C4-2B (cell line): Measurements from ENCODE around the gene PPP1R27.
A peak's percentile ranks its signal among the peaks of the same experiment; 100 is the strongest.

Experiments used
- H3K27ac ChIP-seq: fragments of 450-650 bp; 2 replicates; pipeline ENCODE4 v1.5.1; 2017
- ZFX ChIP-seq: fragments of 450-650 bp; IDR thresholded peaks from 2 replicates; pipeline ENCODE4 v1.6.1; 2017
- TF ChIP-seq, protein P1 (sequence below): fragments of 450-650 bp; conservative IDR thresholded peaks from 2 replicates; pipeline ENCODE4 v1.5.1; 2017; ENCODE audit warnings: mild to moderate bottlenecking

The PPP1R27 gene

DNA sequence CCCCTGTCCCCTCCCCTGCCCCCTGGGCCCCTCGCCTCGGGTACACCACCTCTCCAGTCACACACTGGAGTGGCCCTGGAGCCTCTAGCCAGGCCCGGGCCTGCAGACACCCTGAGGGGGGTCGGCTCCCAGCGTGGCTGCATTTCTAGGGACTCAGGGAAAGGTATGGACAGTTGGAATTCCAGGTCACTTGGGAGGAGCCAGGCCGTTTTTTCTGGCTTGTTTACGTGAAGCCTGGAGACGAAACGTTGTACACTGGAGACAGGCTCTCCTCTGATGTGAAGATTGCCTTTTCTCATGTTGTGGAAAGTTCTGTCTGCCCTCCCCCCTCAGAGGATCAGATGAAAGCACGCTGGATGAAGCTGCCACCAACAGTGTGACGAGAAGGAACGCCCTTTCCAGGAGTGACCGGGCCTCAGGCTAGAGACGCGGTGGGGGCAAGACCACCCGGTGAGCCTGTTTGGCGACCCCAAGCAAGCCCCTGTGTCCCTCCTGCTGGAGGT lies 4.0 kb upstream of the PPP1R27 start:
- TF ChIP-seq, protein P1, sequence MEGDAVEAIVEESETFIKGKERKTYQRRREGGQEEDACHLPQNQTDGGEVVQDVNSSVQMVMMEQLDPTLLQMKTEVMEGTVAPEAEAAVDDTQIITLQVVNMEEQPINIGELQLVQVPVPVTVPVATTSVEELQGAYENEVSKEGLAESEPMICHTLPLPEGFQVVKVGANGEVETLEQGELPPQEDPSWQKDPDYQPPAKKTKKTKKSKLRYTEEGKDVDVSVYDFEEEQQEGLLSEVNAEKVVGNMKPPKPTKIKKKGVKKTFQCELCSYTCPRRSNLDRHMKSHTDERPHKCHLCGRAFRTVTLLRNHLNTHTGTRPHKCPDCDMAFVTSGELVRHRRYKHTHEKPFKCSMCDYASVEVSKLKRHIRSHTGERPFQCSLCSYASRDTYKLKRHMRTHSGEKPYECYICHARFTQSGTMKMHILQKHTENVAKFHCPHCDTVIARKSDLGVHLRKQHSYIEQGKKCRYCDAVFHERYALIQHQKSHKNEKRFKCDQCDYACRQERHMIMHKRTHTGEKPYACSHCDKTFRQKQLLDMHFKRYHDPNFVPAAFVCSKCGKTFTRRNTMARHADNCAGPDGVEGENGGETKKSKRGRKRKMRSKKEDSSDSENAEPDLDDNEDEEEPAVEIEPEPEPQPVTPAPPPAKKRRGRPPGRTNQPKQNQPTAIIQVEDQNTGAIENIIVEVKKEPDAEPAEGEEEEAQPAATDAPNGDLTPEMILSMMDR: no peak
- no peak for TF ChIP-seq ZFX
- H3K27ac ChIP-seq: no peak overlapping the region

DNA sequence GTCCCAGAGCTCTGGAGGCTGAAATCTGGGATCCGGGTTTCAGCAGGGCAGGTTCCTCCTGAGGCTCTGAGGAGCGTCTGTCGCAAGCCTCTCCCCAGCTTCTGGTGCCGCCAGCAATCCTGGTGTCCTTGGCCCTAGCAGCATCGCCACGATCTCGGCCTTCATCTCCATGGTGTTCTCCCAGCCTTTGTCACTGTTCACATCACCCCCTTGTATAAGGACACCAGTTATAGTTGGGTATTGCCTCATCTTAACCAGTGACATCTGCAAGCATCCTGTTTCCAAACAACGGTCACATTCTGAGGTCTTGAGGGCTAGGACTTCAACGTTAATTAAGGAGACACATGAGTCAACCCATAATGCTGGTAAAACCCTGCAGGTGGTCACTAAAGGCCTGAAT lies 2.8 kb upstream of the PPP1R27 start:
- no peak for TF ChIP-seq ZFX
- TF ChIP-seq, protein P1: no peak
- H3K27ac ChIP-seq: no peak overlapping the region

DNA sequence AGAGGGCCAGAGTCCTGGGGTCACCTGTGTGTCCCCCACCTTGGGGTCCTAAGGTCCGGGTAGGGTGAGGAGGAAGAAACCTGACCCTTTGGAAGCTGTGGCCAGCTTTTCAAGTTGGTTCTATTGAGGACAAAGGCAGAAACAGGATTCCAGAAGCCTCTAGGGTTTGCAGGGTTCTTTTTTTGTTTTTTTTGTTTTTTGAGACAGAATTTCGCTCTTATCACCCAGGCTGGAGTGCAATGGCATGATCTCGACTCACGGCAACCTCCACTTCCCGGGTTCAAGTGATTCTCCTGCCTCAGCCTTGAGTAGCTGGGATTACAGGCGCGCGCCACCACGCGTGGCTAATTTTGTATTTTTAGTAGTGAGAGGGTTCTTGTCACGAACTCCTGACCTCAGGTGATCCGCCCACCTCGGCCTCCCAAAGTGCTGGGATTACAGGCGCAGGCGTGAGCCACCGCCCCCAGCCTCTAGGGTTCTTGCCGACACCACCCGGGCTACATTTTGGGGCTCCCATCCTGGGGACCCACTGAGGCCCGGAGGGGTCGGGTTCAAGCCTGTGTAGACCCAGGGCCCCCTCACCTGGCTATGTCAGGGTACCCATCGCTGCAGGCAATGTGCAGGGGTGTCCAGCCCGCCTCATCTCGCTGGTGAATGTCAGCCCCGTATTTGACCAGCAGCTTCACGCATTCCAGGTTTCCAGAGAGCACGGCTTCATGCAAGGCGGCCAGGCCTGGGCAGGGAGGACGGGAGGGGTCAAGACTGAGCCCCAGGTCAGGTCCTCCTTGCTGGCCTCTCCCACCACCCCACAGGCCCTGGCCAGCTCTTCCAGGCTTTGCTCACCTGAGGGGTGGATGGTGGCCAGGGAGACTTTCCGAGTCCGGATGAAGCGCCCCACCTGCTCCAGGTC lies 674 bp downstream of the PPP1R27 start:
- TF ChIP-seq, protein P1: no peak
- no peak for TF ChIP-seq ZFX
- H3K27ac ChIP-seq: peak overlapping the region; percentile 96

DNA sequence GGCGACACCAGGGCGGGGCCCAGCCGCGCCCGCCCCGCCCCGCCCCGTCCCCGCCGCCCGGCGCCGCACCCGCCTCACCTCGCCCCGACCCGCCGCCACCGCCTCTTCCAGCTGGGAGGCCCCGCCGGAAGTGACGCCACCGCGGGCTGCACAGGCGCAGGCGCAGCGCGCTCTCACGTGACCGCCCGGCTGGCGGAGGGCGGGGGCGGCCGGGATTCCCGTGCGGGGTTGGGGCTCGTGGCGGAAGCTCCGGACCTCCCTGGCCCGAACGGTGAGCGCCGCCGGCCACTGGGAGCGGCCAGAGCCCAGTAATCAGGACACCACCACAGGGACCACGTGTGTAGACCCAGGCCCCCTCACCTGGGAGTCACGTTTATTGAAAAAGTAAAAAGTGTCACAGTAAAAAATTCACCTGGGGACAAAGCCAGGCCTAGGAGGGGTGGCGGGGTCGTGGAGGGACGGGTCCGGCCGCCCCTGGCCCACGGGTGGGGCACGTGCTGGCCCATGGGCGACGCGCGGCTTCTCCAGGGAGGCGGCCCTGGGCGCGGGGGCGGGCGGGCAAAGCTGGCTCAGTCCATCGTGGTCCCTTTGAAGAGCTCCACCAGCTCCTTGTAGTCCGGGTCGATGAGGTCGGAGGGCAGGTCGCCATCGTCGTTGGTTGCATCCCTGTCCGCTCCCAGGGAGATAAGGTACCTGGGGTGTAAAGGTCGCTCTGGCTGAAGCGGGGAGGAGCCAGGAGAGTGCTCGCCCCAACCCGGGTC lies 1.5 kb downstream of the PPP1R27 start, which contains the start of gene MCRIP1:
MCRIP1 (minus strand) TSS at position 132 of the 761 bp plus-strand sequence. CDS start 8,785 bp downstream, outside the sequence.
- peak within 1 kb of the TSS; percentile 96 for H3K27ac ChIP-seq
- TF ChIP-seq, protein P1: no peak
- TF ChIP-seq ZFX: peak; percentile 48; the same call in 1 of the 2 replicates

DNA sequence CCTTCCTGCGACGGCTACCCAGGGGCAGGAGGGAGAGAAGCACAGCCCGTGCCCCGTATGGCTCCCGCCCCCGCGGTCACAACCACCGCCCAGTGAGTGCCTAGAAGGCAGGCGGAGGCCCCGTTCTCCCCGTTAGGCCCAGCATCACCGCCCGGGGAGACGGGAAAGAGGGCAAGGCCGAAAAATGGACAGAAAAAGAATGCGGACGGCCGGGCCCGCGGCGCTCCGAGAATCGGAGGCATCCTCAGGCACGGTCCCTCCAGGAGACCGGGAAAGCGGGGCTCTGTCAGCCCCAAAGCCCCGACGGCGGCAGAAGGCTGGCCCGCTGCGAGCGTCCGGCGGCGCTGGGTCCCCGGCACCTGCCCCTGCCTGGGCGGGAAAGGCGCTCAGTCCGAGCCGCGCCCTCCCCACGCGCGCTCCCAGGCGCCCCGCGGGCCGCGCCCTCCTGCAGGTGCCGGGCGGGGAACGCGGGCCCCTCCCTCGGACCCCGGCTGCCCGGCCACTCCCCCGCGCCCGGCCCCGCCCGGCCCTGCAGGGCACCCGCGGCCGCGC lies 2.2 kb downstream of the PPP1R27 start:
- H3K27ac ChIP-seq: peak overlapping the region; percentile 96
- TF ChIP-seq, protein P1: no peak
- TF ChIP-seq ZFX: peak; percentile 38; the same call in 1 of the 2 replicates

DNA sequence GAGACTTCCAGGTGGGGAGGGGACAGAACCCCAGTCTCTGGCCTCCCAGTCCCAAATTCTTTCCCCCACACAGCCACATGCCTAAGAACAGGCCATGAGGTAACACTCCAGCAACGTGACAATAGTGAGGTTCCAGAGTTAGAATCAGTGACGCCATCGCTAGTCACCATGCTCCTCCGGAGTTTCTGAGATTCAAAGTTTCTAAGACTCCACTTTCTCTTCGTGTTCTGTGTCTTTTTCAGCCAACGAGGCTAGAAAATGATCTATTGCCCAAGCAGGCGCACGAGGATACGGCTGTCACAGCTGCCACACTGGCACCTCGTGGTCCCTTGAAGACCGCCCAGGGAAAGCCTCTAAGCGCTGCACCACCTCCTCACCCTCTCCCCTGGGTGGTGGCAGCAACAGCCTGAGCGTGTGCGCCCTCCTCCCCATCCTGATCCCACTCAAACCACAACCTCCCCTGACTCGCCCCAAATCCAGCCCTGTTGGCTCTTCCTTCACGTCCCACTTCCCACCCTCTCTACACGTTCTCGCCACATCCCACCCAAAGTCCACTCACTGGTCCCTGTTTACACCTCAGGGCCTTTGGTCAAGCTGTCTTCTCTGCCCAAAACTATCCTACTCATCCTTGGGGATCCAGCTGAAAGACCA lies 2.8 kb downstream of the PPP1R27 start:
- TF ChIP-seq ZFX: no peak
- TF ChIP-seq, protein P1: no peak
- H3K27ac ChIP-seq: peak overlapping the region; percentile 96
